Naive B cell (primary cell): ENCODE data around the gene PCDHGA10. TPM values are rescaled to one million over a fixed set of nuclear protein-coding genes. Genes with fewer than 3 reads are reported as not detected.
"Not testable (repeated sequence)": the region's sequence is repeated elsewhere in the genome, so short reads cannot be mapped to it uniquely, and the experiment has no call there.

Experiments
- ATAC-seq, 2 donors: fragments of 150-1000 bp; cut with Tn5 transposase; 2 replicates each; pipeline ENCODE4 v1.10.0; 2021; ENCODE audit warnings: low read depth in 2 of 2, mild to moderate bottlenecking in 2 of 2, moderate library complexity in 2 of 2
- DNase-seq: peaks from one replicate; pipeline ENCODE4 v3.0.0; 2022
- H3K27ac Mint-ChIP-seq, 6 donors: one replicate each; pipeline ENCODE4 v1.8.0; 2020 to 2022; ENCODE audit warnings: mild to moderate bottlenecking in 6 of 6, mixed read lengths in 6 of 6, moderate library complexity in 5 of 6, inconsistent platforms in 2 of 6
- H3K27me3 Mint-ChIP-seq, 3 donors: one replicate each; pipeline ENCODE4 v1.8.0; 2021 to 2022; ENCODE audit warnings: mixed read lengths in 3 of 3, mild to moderate bottlenecking in 1 of 3
- H3K36me3 Mint-ChIP-seq, 2 donors: one replicate each; pipeline ENCODE4 v1.8.0; 2020 to 2022; ENCODE audit warnings: mixed read lengths in 2 of 2, inconsistent platforms in 1 of 2, mild to moderate bottlenecking in 1 of 2
- H3K4me1 Mint-ChIP-seq, 3 donors: one replicate each; pipeline ENCODE4 v1.8.0; 2020 to 2022; ENCODE audit warnings: mixed read lengths in 3 of 3, inconsistent platforms in 1 of 3, mild to moderate bottlenecking in 1 of 3, moderate library complexity in 1 of 3
- H3K4me3 Mint-ChIP-seq, 8 donors: one replicate each; pipeline ENCODE4 v1.8.0; 2020 to 2022; ENCODE audit warnings: mild to moderate bottlenecking in 8 of 8, mixed read lengths in 8 of 8, moderate library complexity in 8 of 8, inconsistent platforms in 2 of 8
- H3K9me3 Mint-ChIP-seq, 7 donors: one replicate each; pipeline ENCODE4 v1.8.0; 2020 to 2022; ENCODE audit warnings: mixed read lengths in 7 of 7, mild to moderate bottlenecking in 5 of 7, inconsistent platforms in 2 of 7, moderate library complexity in 1 of 7
- polyA plus RNA-seq, 6 donors: library from polyadenylated mRNA; unstranded; fragments of 300-500 nt; fragmentation: Illumina TruSeq; gene quantifications; one replicate each; pipeline ENCODE4 v1.2.3, GENCODE V29; 2021; ENCODE audit warnings: low read depth in 6 of 6

Gene PCDHGA10
- polyA plus RNA-seq, 6 donors from 2014 or later, result 0.05 TPM; not detected in 5

- Mint-ChIP-seq H3K4me3 (peak overlapping the region in 2 of 8 donors; percentile 20 to 30), H3K27ac (peak overlapping the region in 3 of 6 donors; percentile 58 to 92 (median 81)), H3K27me3 (peaks cover 52 to 76% (median 58%) of the 10 kb centered on the region in 3 donors), H3K4me1 (peaks cover 0 to 3% (median 0%) of the 10 kb centered on the region in 3 donors), H3K36me3 (peaks cover 4 to 27% of the 10 kb centered on the region in 2 donors), H3K9me3 (peaks cover 4 to 56% (median 35%) of the 10 kb centered on the region in 7 donors)
- no peak for ATAC-seq
- DNase-seq, result no peak
These were observed 13.1 kb upstream of the PCDHGA10 start for GRCh38 chr5:141399555-141400258.

- peaks cover 4 to 37% of the 10 kb centered on the region in 2 donors for H3K36me3 Mint-ChIP-seq
- DNase-seq (no peak), ATAC-seq (no peak)
- peaks cover 0 to 5% (median 3%) of the 10 kb centered on the region in 3 donors for H3K4me1 Mint-ChIP-seq
- H3K27ac Mint-ChIP-seq, result peak within 1 kb of the TSS in 2 of 6 donors; percentile 56 to 82
- H3K9me3 Mint-ChIP-seq, result peaks cover 4 to 61% (median 42%) of the 10 kb centered on the region in 7 donors
- H3K4me3 Mint-ChIP-seq, result peak within 1 kb of the TSS; percentile 65 to 89 (median 78)
- H3K27me3 Mint-ChIP-seq, result peaks cover 57 to 78% (median 69%) of the 10 kb centered on the region in 3 donors
These were observed 10.1 kb upstream of the PCDHGA10 start, which contains the start of gene PCDHGA9 for GRCh38 chr5:141402553-141403243. Gene PCDHGA9, plus strand, starts transcription at chr5:141402778. Its CDS starts 175 bp downstream, at chr5:141402953.

DNA sequence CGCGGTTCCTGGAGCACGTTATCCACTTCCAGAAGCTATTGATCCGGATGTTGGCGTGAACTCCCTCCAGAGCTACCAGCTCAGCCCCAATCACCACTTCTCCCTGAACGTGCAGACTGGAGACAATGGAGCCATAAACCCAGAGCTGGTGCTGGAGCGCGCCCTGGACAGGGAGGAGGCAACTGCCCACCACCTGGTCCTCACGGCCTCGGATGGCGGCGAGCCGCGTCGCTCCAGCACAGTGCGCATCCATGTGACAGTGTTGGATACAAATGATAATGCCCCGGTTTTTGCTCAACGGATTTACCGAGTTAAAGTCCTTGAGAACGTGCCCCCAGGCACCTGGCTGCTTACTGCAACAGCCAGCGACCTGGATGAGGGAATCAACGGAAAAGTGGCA, 9.4 kb upstream of the PCDHGA10 start:
- peaks cover 59 to 84% (median 74%) of the 10 kb centered on the region in 3 donors for H3K27me3 Mint-ChIP-seq

GRCh38 chr5:141407790-141408505, 4.8 kb upstream of the PCDHGA10 start, which contains the start of gene PCDHGB6:
Gene PCDHGB6, plus strand, starts transcription at chr5:141408021. Its CDS starts 182 bp downstream, at chr5:141408203.
- not testable (repeated sequence) for DNase-seq
- H3K36me3 Mint-ChIP-seq, result peaks cover 11 to 50% of the 10 kb centered on the region in 2 donors
- H3K27ac Mint-ChIP-seq, result peak within 1 kb of the TSS in 3 of 6 donors; percentile 20 to 53 (median 28)
- peaks cover 5 to 67% (median 41%) of the 10 kb centered on the region in 7 donors for H3K9me3 Mint-ChIP-seq
- peak within 1 kb of the TSS; percentile 35 to 86 (median 62) for H3K4me3 Mint-ChIP-seq
- H3K27me3 Mint-ChIP-seq, result peaks cover 61 to 72% (median 63%) of the 10 kb centered on the region in 3 donors
- peaks cover 3 to 15% (median 4%) of the 10 kb centered on the region in 3 donors for H3K4me1 Mint-ChIP-seq
- ATAC-seq, result peak; percentile 16 to 38

More for the DNA sequence above, 9.4 kb upstream of the PCDHGA10 start:
- ATAC-seq (no peak), DNase-seq (no peak)
- peak overlapping the region in 3 of 8 donors; percentile 5 to 75 (median 18) for H3K4me3 Mint-ChIP-seq
- H3K27ac Mint-ChIP-seq, result peak overlapping the region in 2 of 6 donors; percentile 24 to 81
- peaks cover 4 to 68% (median 46%) of the 10 kb centered on the region in 7 donors for H3K9me3 Mint-ChIP-seq
- peaks cover 4 to 42% of the 10 kb centered on the region in 2 donors for H3K36me3 Mint-ChIP-seq
- H3K4me1 Mint-ChIP-seq, result peaks cover 0 to 12% (median 3%) of the 10 kb centered on the region in 3 donors

- Mint-ChIP-seq H3K4me1 (peaks cover 11 to 30% (median 14%) of the 10 kb centered on the region in 3 donors), H3K4me3 (peak overlapping the region in 2 of 8 donors; percentile 8 to 34), H3K9me3 (peaks cover 9 to 70% (median 43%) of the 10 kb centered on the region in 7 donors)
These were observed 3.0 kb upstream of the PCDHGA10 start for GRCh38 chr5:141409598-141410306.

GRCh38 chr5:141411575-141411974, 1.2 kb upstream of the PCDHGA10 start:
- peak overlapping the region in 2 of 6 donors; percentile 11 to 54 for H3K27ac Mint-ChIP-seq
- H3K27me3 Mint-ChIP-seq, result peaks cover 60 to 70% (median 61%) of the 10 kb centered on the region in 3 donors
- H3K4me1 Mint-ChIP-seq, result peaks cover 11 to 30% (median 16%) of the 10 kb centered on the region in 3 donors
- H3K4me3 Mint-ChIP-seq, result peak overlapping the region in 1 of 8 donors; percentile 12
- ATAC-seq (no peak), DNase-seq (no peak)
- peaks cover 29 to 45% of the 10 kb centered on the region in 2 donors for H3K36me3 Mint-ChIP-seq
- H3K9me3 Mint-ChIP-seq, result peaks cover 9 to 69% (median 44%) of the 10 kb centered on the region in 7 donors

More at GRCh38 chr5:141409598-141410306, 3.0 kb upstream of the PCDHGA10 start:
- H3K27me3 Mint-ChIP-seq, result peaks cover 63 to 72% (median 63%) of the 10 kb centered on the region in 3 donors
- peaks cover 21 to 46% of the 10 kb centered on the region in 2 donors for H3K36me3 Mint-ChIP-seq
- peak overlapping the region in 3 of 6 donors; percentile 22 to 48 (median 39) for H3K27ac Mint-ChIP-seq
- ATAC-seq (no peak), DNase-seq (no peak)

DNA sequence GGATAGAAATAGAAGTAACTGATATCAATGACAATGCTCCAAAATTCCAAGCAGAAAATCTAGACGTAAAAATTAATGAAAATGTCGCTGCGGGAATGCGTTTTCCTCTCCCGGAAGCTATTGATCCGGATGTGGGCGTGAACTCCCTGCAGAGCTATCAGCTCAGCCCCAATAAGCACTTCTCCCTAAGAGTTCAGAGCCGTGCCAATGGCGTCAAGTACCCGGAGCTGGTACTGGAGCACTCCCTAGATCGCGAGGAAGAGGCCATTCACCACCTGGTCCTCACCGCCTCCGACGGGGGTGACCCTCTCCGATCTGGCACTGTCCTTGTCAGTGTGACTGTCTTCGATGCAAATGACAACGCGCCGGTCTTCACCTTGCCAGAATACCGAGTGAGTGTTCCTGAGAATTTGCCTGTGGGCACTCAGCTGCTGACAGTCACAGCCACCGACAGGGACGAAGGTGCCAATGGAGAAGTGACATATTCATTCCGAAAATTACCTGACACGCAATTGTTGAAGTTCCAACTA, 818 bp downstream of the PCDHGA10 start:
- no peak for DNase-seq
- peak overlapping the region in 4 of 6 donors; percentile 43 to 85 (median 66) for H3K27ac Mint-ChIP-seq
- peaks cover 65 to 72% (median 67%) of the 10 kb centered on the region in 3 donors for H3K27me3 Mint-ChIP-seq
- peaks cover 11 to 27% (median 18%) of the 10 kb centered on the region in 3 donors for H3K4me1 Mint-ChIP-seq
- no peak for ATAC-seq
- peaks cover 11 to 70% (median 48%) of the 10 kb centered on the region in 7 donors for H3K9me3 Mint-ChIP-seq
- H3K36me3 Mint-ChIP-seq, result peaks cover 38 to 48% of the 10 kb centered on the region in 2 donors
- H3K4me3 Mint-ChIP-seq, result peak overlapping the region; percentile 74 to 93 (median 87)

- peak overlapping the region in 6 of 8 donors; percentile 7 to 84 (median 60) for H3K4me3 Mint-ChIP-seq
- H3K9me3 Mint-ChIP-seq, result peaks cover 9 to 64% (median 45%) of the 10 kb centered on the region in 7 donors
- ATAC-seq, DNase-seq: not testable (repeated sequence)
- peaks cover 36 to 44% of the 10 kb centered on the region in 2 donors for H3K36me3 Mint-ChIP-seq
- H3K4me1 Mint-ChIP-seq, result peaks cover 11 to 28% (median 18%) of the 10 kb centered on the region in 3 donors
- H3K27me3 Mint-ChIP-seq, result peaks cover 62 to 69% (median 64%) of the 10 kb centered on the region in 3 donors
- H3K27ac Mint-ChIP-seq, result peak overlapping the region in 3 of 6 donors; percentile 4 to 79 (median 36)
These were observed 1.9 kb downstream of the PCDHGA10 start for GRCh38 chr5:141414548-141415274.

- Mint-ChIP-seq H3K36me3 (peaks cover 33 to 39% of the 10 kb centered on the region in 2 donors), H3K27me3 (peaks cover 59 to 68% (median 63%) of the 10 kb centered on the region in 3 donors), H3K4me3 (peak overlapping the region in 5 of 8 donors; percentile 7 to 68 (median 46)), H3K4me1 (peaks cover 9 to 28% (median 18%) of the 10 kb centered on the region in 3 donors), H3K9me3 (peaks cover 9 to 64% (median 46%) of the 10 kb centered on the region in 7 donors), H3K27ac (peak overlapping the region in 3 of 6 donors; percentile 36 to 60 (median 53))
- ATAC-seq, DNase-seq: not testable (repeated sequence)
These were observed 2.5 kb downstream of the PCDHGA10 start for GRCh38 chr5:141415275-141415618.

DNA sequence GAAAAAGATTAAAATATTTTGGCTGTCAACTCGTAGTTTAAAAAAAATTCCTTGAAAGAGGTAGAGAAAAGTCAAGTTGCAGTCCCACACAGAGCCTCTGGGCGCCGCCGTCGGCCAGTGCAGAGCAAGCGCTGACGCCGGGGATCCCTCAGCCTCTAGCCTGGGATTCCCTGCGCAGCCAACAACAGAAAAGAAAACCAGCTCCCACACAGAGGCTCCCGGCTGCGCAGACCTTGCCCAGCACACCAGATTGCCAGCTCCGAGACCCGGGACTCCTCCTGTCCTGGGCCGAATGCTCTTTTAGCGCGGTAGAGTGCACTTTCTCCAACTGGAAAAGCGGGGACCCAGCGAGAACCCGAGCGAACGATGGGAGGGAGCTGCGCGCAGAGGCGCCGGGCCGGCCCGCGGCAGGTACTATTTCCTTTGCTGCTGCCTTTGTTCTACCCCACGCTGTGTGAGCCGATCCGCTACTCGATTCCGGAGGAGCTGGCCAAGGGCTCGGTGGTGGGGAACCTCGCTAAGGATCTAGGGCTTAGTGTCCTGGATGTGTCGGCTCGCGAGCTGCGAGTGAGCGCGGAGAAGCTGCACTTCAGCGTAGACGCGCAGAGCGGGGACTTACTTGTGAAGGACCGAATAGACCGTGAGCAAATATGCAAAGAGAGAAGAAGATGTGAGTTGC, 4.8 kb downstream of the PCDHGA10 start, which contains the start of gene PCDHGB7:
Gene PCDHGB7 (plus strand): TSS at position 184 of the 679 bp plus-strand sequence. CDS start 183 bp downstream, at position 367.
- Mint-ChIP-seq H3K27me3 (peaks cover 72 to 83% (median 72%) of the 10 kb centered on the region in 3 donors), H3K36me3 (peaks cover 43 to 52% of the 10 kb centered on the region in 2 donors), H3K4me1 (peaks cover 7 to 34% (median 18%) of the 10 kb centered on the region in 3 donors), H3K4me3 (peak within 1 kb of the TSS; percentile 16 to 68 (median 49)), H3K27ac (peak within 1 kb of the TSS in 5 of 6 donors; percentile 38 to 96 (median 92)), H3K9me3 (peaks cover 11 to 84% (median 60%) of the 10 kb centered on the region in 7 donors)
- not testable (repeated sequence) for DNase-seq
- peak in 1 of 2 donors; percentile 41 for ATAC-seq
